HCT116 (cell line): ENCODE results near the gene G2E3.

Experiments used
- CEBPB ChIP-seq: IDR thresholded peaks from 2 replicates; pipeline ENCODE4 v1.6.1; 2012; ENCODE audit warnings: low read depth
- CTCF ChIP-seq, 3 experiments: fragments of 200-600 bp in 1 of 3; sonication (generic) in 1 of 3; IDR thresholded peaks in 2 of 3; conservative IDR thresholded peaks in 1 of 3; 2 replicates each; pipeline ENCODE4 v1.5.1; 2012 to 2017; ENCODE audit warnings: low read depth in 2 of 3, low read length in 2 of 3, antibody characterized with exemption in 1 of 3, borderline replicate concordance in 1 of 3, control low read depth in 1 of 3, mild to moderate bottlenecking in 1 of 3, mixed read lengths in 1 of 3, mixed run types in 1 of 3, moderate library complexity in 1 of 3; ENCODE audit not compliant: insufficient read depth in 1 of 3
- EGR1 ChIP-seq: IDR thresholded peaks from 2 replicates; pipeline ENCODE4 v1.6.1; 2012; ENCODE audit warnings: low read depth
- EZH2 ChIP-seq: fragments of 200-600 bp; sonication (generic); IDR thresholded peaks from 2 replicates; pipeline ENCODE4 v1.6.1; 2017; ENCODE audit warnings: antibody characterized with exemption, mixed run types
- JUND ChIP-seq: IDR thresholded peaks from 2 replicates; pipeline ENCODE4 v1.6.1; 2012
- MAX ChIP-seq: IDR thresholded peaks from 2 replicates; pipeline ENCODE4 v1.6.1; 2012
- POLR2A ChIP-seq: IDR thresholded peaks from 2 replicates; pipeline ENCODE4 v1.7.0; 2011; ENCODE audit warnings: borderline replicate concordance; ENCODE audit not compliant: insufficient read depth, insufficient read length; ENCODE audit errors: extremely low read depth
- RAD21 ChIP-seq: IDR thresholded peaks from 2 replicates; pipeline ENCODE4 v1.6.1; 2012; ENCODE audit warnings: low read depth, mild to moderate bottlenecking
- REST ChIP-seq: IDR thresholded peaks from 2 replicates; pipeline ENCODE4 v1.6.1; 2012; ENCODE audit warnings: low read depth
- SP1 ChIP-seq: IDR thresholded peaks from 2 replicates; pipeline ENCODE4 v1.6.1; 2012; ENCODE audit warnings: low read depth
- SRF ChIP-seq: IDR thresholded peaks from 2 replicates; pipeline ENCODE4 v1.6.1; 2012; ENCODE audit warnings: low read depth
- YY1 ChIP-seq: IDR thresholded peaks from 2 replicates; pipeline ENCODE4 v1.6.1; 2011; ENCODE audit warnings: low read length, low read depth, moderate library complexity, mild to moderate bottlenecking; ENCODE audit not compliant: insufficient replicate concordance; ENCODE audit errors: extremely low read depth
- ZNF274 ChIP-seq: fragments of 200-500 bp; sonication (Bioruptor generic); IDR thresholded peaks from 2 replicates; pipeline ENCODE4 v1.6.1; 2014; ENCODE audit warnings: mild to moderate bottlenecking, low read depth, low read length, inconsistent platforms

DNA sequence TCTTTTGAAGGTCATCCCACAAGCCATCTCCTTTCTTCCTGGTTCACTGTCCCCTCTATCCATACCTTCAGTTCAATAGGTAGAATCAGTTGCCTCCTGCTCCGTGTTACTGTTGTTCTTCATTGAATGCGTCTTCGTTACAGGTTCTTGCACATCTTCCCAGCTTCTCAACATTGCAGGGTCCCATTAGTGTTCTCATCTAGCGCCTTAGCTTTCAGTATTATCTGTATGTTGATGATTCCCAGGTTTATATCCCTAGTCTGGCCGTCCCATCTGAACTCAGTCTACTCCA lies 65.1 kb downstream of the G2E3 start:
- TF ChIP-seq EGR1 = no peak
- no peak for TF ChIP-seq CTCF (IDR thresholded peaks at IDR 0.05 in 2 of 3, conservative IDR thresholded peaks at IDR 0.05 in 1 of 3; ENCODE audit: borderline replicate concordance in 1 of 3, insufficient read depth in 1 of 3, low read depth in 2 of 3, low read length in 2 of 3)
- no peak for TF ChIP-seq MAX
- TF ChIP-seq POLR2A = no peak
- no peak for TF ChIP-seq JUND
- no peak for TF ChIP-seq RAD21
- no peak for TF ChIP-seq YY1
- no peak for TF ChIP-seq SRF
- no peak for TF ChIP-seq EZH2
- TF ChIP-seq ZNF274 = no peak
- TF ChIP-seq REST = no peak
- no peak for TF ChIP-seq SP1
- TF ChIP-seq CEBPB = no peak
